GM12872 (cell line): Measurements from ENCODE around the gene RAB6A.

Source experiments
- CTCF ChIP-seq: IDR thresholded peaks from 3 replicates; pipeline ENCODE4 v1.5.1; 2011; ENCODE audit warnings: low read depth, mild to moderate bottlenecking, low read length, moderate library complexity; ENCODE audit not compliant: insufficient read depth

RAB6A gene

GRCh38 chr11:73795925-73796632, 35.2 kb upstream of the RAB6A start:
- TF ChIP-seq CTCF = no peak

- TF ChIP-seq CTCF = no peak
Observed at GRCh38 chr11:73792584-73792983, 31.7 kb upstream of the RAB6A start.

GRCh38 chr11:73789279-73789670, 28.4 kb upstream of the RAB6A start:
- TF ChIP-seq CTCF = no peak

- no peak for TF ChIP-seq CTCF
Observed at GRCh38 chr11:73787643-73788558, 27.0 kb upstream of the RAB6A start, which contains the start of gene MRPL48. Gene MRPL48 (plus strand): TSS chr11:73787874. CDS start chr11:73787972, 98 bp downstream.

- TF ChIP-seq CTCF = no peak
Observed at GRCh38 chr11:73787051-73787642, 26.3 kb upstream of the RAB6A start.

GRCh38 chr11:73784734-73785133, 23.9 kb upstream of the RAB6A start:
- TF ChIP-seq CTCF = no peak

GRCh38 chr11:73784080-73784634, 23.3 kb upstream of the RAB6A start:
- TF ChIP-seq CTCF = no peak
